Liver (tissue), 9 donors: Measurements from ENCODE around the gene FKBP15. TPM values are rescaled to one million over a fixed set of nuclear protein-coding genes. Genes with fewer than 3 reads are reported as not detected.

Experiments
- DNase-seq: peaks from one replicate; pipeline ENCODE4 v3.0.0-alpha.2; 2017; ENCODE audit warnings: low spot score
- H3K27ac ChIP-seq, 2 donors: one replicate each; pipeline ENCODE4 v1.7.0; 2013; ENCODE audit warnings: inconsistent platforms in 2 of 2, low read length in 2 of 2, control low read depth in 1 of 2, low read depth in 1 of 2, mild to moderate bottlenecking in 1 of 2
- H3K27me3 ChIP-seq, 4 donors: one replicate each; pipeline versions ENCODE4 v1.6.1 to v1.7.0; 2013; ENCODE audit warnings: low read length in 3 of 4, inconsistent platforms in 1 of 4, mild to moderate bottlenecking in 1 of 4, moderate library complexity in 1 of 4; ENCODE audit not compliant: control insufficient read depth in 4 of 4, insufficient read depth in 4 of 4
- H3K36me3 ChIP-seq, 4 donors: one replicate each; pipeline versions ENCODE4 v1.6.1 to v1.7.0; 2013; ENCODE audit warnings: low read length in 3 of 4, mild to moderate bottlenecking in 3 of 4, low read depth in 1 of 4, moderate library complexity in 1 of 4; ENCODE audit not compliant: control insufficient read depth in 4 of 4, insufficient read depth in 3 of 4
- H3K4me1 ChIP-seq, 4 donors: one replicate each; pipeline versions ENCODE4 v1.6.1 to v1.7.0; 2013; ENCODE audit warnings: low read length in 3 of 4, mild to moderate bottlenecking in 3 of 4, moderate library complexity in 1 of 4; ENCODE audit not compliant: control insufficient read depth in 4 of 4, insufficient read depth in 4 of 4
- H3K4me3 ChIP-seq, 3 donors: one replicate each; pipeline versions ENCODE4 v1.6.1 to v1.7.0; 2013; ENCODE audit warnings: low read length in 3 of 3, control low read depth in 1 of 3, low read depth in 1 of 3, mild to moderate bottlenecking in 1 of 3
- H3K9ac ChIP-seq, 2 donors: one replicate each; pipeline ENCODE4 v1.7.0; 2013; ENCODE audit warnings: low read length in 2 of 2, mild to moderate bottlenecking in 2 of 2, moderate library complexity in 2 of 2, control low read depth in 1 of 2, low read depth in 1 of 2
- H3K9me3 ChIP-seq, 4 donors: one replicate each; pipeline versions ENCODE4 v1.6.1 to v1.7.0; 2013; ENCODE audit warnings: low read length in 3 of 4; ENCODE audit not compliant: control insufficient read depth in 4 of 4
- ATF3 ChIP-seq: IDR thresholded peaks from 2 replicates; pipeline ENCODE4 v1.6.1; 2016; ENCODE audit warnings: antibody characterized with exemption
- CTCF ChIP-seq: fragments of 150-350 bp; IDR thresholded peaks from 2 replicates; pipeline ENCODE4 v1.5.1; 2017; ENCODE audit warnings: improper control_type of control experiment, low read depth, low read length; ENCODE audit not compliant: missing input control
- EGR1 ChIP-seq, 2 donors: IDR thresholded peaks; 2 replicates each; pipeline ENCODE4 v1.6.1; 2016 to 2018; ENCODE audit warnings: antibody characterized with exemption in 2 of 2, low read depth in 2 of 2
- FOXA1 ChIP-seq: IDR thresholded peaks from 2 replicates; pipeline ENCODE4 v1.6.1; 2016; ENCODE audit warnings: antibody characterized with exemption
- FOXA2 ChIP-seq: IDR thresholded peaks from 2 replicates; pipeline ENCODE4 v1.6.1; 2016; ENCODE audit warnings: antibody characterized with exemption
- GABPA ChIP-seq, 2 donors: IDR thresholded peaks in 1 of 2; conservative IDR thresholded peaks in 1 of 2; 2 replicates each; pipeline ENCODE4 v1.6.1; 2016; ENCODE audit warnings: antibody characterized with exemption in 2 of 2, mild to moderate bottlenecking in 1 of 2, moderate library complexity in 1 of 2
- HNF4A ChIP-seq, 2 donors: conservative IDR thresholded peaks; 2 replicates each; pipeline ENCODE4 v1.6.1; 2016; ENCODE audit warnings: antibody characterized with exemption in 2 of 2, mild to moderate bottlenecking in 2 of 2
- HNF4G ChIP-seq: IDR thresholded peaks from 2 replicates; pipeline ENCODE4 v1.6.1; 2016; ENCODE audit warnings: antibody characterized with exemption
- JUND ChIP-seq, 2 donors: IDR thresholded peaks; 2 replicates each; pipeline ENCODE4 v1.6.1; 2016; ENCODE audit warnings: antibody characterized with exemption in 2 of 2
- MAX ChIP-seq: IDR thresholded peaks from 2 replicates; pipeline ENCODE4 v1.6.1; 2016; ENCODE audit warnings: antibody characterized with exemption
- NR2F2 ChIP-seq: IDR thresholded peaks from 2 replicates; pipeline ENCODE4 v1.6.1; 2016; ENCODE audit warnings: antibody characterized with exemption
- RAD21 ChIP-seq, 2 donors: IDR thresholded peaks; 2 replicates each; pipeline ENCODE4 v1.6.1; 2016; ENCODE audit warnings: antibody characterized with exemption in 2 of 2, mild to moderate bottlenecking in 2 of 2
- REST ChIP-seq: IDR thresholded peaks from 2 replicates; pipeline ENCODE4 v1.6.1; 2016; ENCODE audit warnings: antibody characterized with exemption, mild to moderate bottlenecking
- RXRA ChIP-seq, 2 donors: IDR thresholded peaks; 2 replicates each; pipeline ENCODE4 v1.6.1; 2017 to 2018; ENCODE audit warnings: antibody characterized with exemption in 2 of 2, mild to moderate bottlenecking in 1 of 2
- SP1 ChIP-seq: IDR thresholded peaks from 2 replicates; pipeline ENCODE4 v1.6.1; 2018; ENCODE audit warnings: antibody characterized with exemption, mild to moderate bottlenecking
- TAF1 ChIP-seq: conservative IDR thresholded peaks from 2 replicates; pipeline ENCODE4 v1.6.1; 2016; ENCODE audit warnings: antibody characterized with exemption, mild to moderate bottlenecking
- YY1 ChIP-seq: IDR thresholded peaks from 2 replicates; pipeline ENCODE4 v1.6.1; 2016; ENCODE audit warnings: antibody characterized with exemption, mild to moderate bottlenecking
- ZBTB33 ChIP-seq: IDR thresholded peaks from 2 replicates; pipeline ENCODE4 v1.6.1; 2016; ENCODE audit warnings: antibody characterized with exemption
- WGBS: extraction: QIAGEN DNeasy Blood & Tissue Kit; methylation state at CpG from one replicate; pipeline ENCODE4 v1.1.7; 2013; 5-methylcytosine and 5-hydroxymethylcytosine counted together
- polyA plus RNA-seq, 2 donors: library from polyadenylated mRNA; stranded (reverse) in 1 of 2; unstranded in 1 of 2; fragments of 200-250 nt in 1 of 2; fragments of >200 nt in 1 of 2; fragmentation: Nextera tagmentation in 1 of 2; extraction: Ambion mirVana in 1 of 2; gene quantifications; one replicate each; pipeline versions ENCODE4 v1.2.1 to v1.2.3, GENCODE V29; 2013 to 2015
- total RNA-seq, 2 donors: library from RNA; depleted of rRNA; stranded (reverse); fragments of >200 nt; gene quantifications; one replicate each; pipeline ENCODE4 v1.2.3, GENCODE V29; 2014
- donor health status: healthy.
- donor health status: healthy.
- donor health status: healthy.
- donor health status: healthy.
- donor health status: healthy.

FKBP15 gene
- total and polyA plus RNA-seq, 4 donors, result 6.2 to 18.2 (median 12.9) TPM

GRCh38 chr9:113129884-113130283 is 91.2 kb downstream of the FKBP15 start:
- Histone ChIP-seq H3K9me3 (no peaks in the 10 kb centered on the region), H3K27ac (no peak overlapping the region), H3K27me3 (peaks cover 0 to 4% (median 0%) of the 10 kb centered on the region in 4 donors), H3K4me1 (no peaks in the 10 kb centered on the region), H3K36me3 (no peaks in the 10 kb centered on the region), H3K4me3 (no peak overlapping the region), H3K9ac (no peak overlapping the region)
- no peak for DNase-seq
- WGBS, result 55% methylated on average over 4 of the region's 4 CpGs
- TF ChIP-seq SP1 (no peak), RXRA (IDR thresholded peaks at IDR 0.05) (no peak), CTCF (no peak), ATF3 (no peak), JUND (IDR thresholded peaks at IDR 0.05) (no peak), MAX (no peak), EGR1 (IDR thresholded peaks at IDR 0.05; ENCODE audit: low read depth in 2 of 2) (no peak), RAD21 (IDR thresholded peaks at IDR 0.05) (no peak), HNF4A (conservative IDR thresholded peaks at IDR 0.05) (no peak), FOXA1 (no peak), TAF1 (no peak), ZBTB33 (no peak), FOXA2 (no peak), YY1 (no peak), NR2F2 (no peak), REST (no peak), HNF4G (no peak), GABPA (IDR thresholded peaks at IDR 0.05 in 1 of 2, conservative IDR thresholded peaks at IDR 0.05 in 1 of 2) (no peak)

GRCh38 chr9:113129466-113129865 is 91.6 kb downstream of the FKBP15 start:
- H3K4me1 ChIP-seq, result no peaks in the 10 kb centered on the region
- no peak overlapping the region for H3K4me3 ChIP-seq
- H3K36me3 ChIP-seq, result no peaks in the 10 kb centered on the region
- H3K27ac ChIP-seq, result no peak overlapping the region
- peaks cover 0 to 4% (median 0%) of the 10 kb centered on the region in 4 donors for H3K27me3 ChIP-seq
- DNase-seq, result no peak
- H3K9ac ChIP-seq, result no peak overlapping the region
- H3K9me3 ChIP-seq, result no peaks in the 10 kb centered on the region
- TF ChIP-seq CTCF (no peak), HNF4A (conservative IDR thresholded peaks at IDR 0.05) (no peak), RXRA (IDR thresholded peaks at IDR 0.05) (no peak), GABPA (IDR thresholded peaks at IDR 0.05 in 1 of 2, conservative IDR thresholded peaks at IDR 0.05 in 1 of 2) (no peak), ZBTB33 (no peak), FOXA2 (no peak), JUND (IDR thresholded peaks at IDR 0.05) (no peak), SP1 (no peak), EGR1 (IDR thresholded peaks at IDR 0.05; ENCODE audit: low read depth in 2 of 2) (no peak), RAD21 (IDR thresholded peaks at IDR 0.05) (no peak), MAX (no peak), TAF1 (no peak), NR2F2 (no peak), FOXA1 (no peak)
